Mucosa of descending colon (tissue), 3 donors: ENCODE results near the gene KLRC3. TPM values are rescaled to one million over a fixed set of nuclear protein-coding genes. Genes with fewer than 3 reads are reported as not detected.
"Not testable (repeated sequence)": the region's sequence is repeated elsewhere in the genome, so short reads cannot be mapped to it uniquely, and the experiment has no call there.

ENCODE experiments used
- ATAC-seq: fragments of 200-7000 bp; cut with Tn5 transposase; one replicate; pipeline ENCODE4 v1.9.1; 2020; ENCODE audit warnings: mild to moderate bottlenecking, moderate library complexity
- DNase-seq, 3 donors: peaks; one replicate each; pipeline ENCODE4 v3.0.0-alpha.2; 2020
- H3K36me3 ChIP-seq: fragments of 200-600 bp; one replicate; pipeline ENCODE4 v1.8.0; 2021; ENCODE audit warnings: low read depth, mild to moderate bottlenecking
- H3K4me1 ChIP-seq: fragments of 200-600 bp; one replicate; pipeline ENCODE4 v1.8.0; 2021; ENCODE audit warnings: low read depth, mild to moderate bottlenecking
- H3K4me3 ChIP-seq: fragments of 200-600 bp; one replicate; pipeline ENCODE4 v1.8.0; 2021; ENCODE audit warnings: mild to moderate bottlenecking
- H3K9me3 ChIP-seq: fragments of 200-600 bp; one replicate; pipeline ENCODE4 v1.8.0; 2021; ENCODE audit warnings: mild to moderate bottlenecking
- CTCF ChIP-seq: fragments of 200-600 bp; IDR thresholded peaks from one replicate; pipeline ENCODE4 v1.8.0; 2022; ENCODE audit warnings: antibody characterized with exemption, mild to moderate bottlenecking
- intact Hi-C, 2 donors: fragments of 100-400 bp; cut with DNase I in 1 of 2; cut with micrococcal nuclease in 1 of 2; formaldehyde crosslinking; loops; one replicate each; pipeline versions ENCODE4 v1.11.0 to v1.11.1; 2022; cut with DNase I, micrococcal nuclease
- total RNA-seq, 3 donors: library from RNA; stranded (reverse); fragmentation: NEBNext Ultra II Directional in 2 of 3; extraction: Animal tissue kit (Norgen Biotek cat#: 25700) in 2 of 3; gene quantifications; one replicate each; pipeline versions ENCODE4 v1.2.1 to v1.2.4, GENCODE V29; 2021 to 2023
- donor health status: DM: no; HTN: no; CAD: no; lungs with moderate emphysema.
- donor health status: DM: no; HTN: no; CAD: no.
- donor health status: DM: no; HTN: yes; CAD: no.

Gene KLRC3
- total RNA-seq, 3 donors from 2014 or later: 0.54 to 0.81 (median 0.58) TPM

GRCh38 chr12:10386857-10387256, 33.5 kb downstream of the KLRC3 start:
- H3K9me3 ChIP-seq: no peaks in the 10 kb centered on the region
- intact Hi-C loops: no loop called here
- ATAC-seq (no peak), DNase-seq (no peak)
- H3K4me3 ChIP-seq: no peak overlapping the region
- TF ChIP-seq CTCF: no peak
- H3K36me3 ChIP-seq: no peaks in the 10 kb centered on the region
- no peaks in the 10 kb centered on the region for H3K4me1 ChIP-seq

- ATAC-seq (peak; percentile 81), DNase-seq (no peak)
- no peak overlapping the region for H3K4me3 ChIP-seq
- no peak for TF ChIP-seq CTCF
- intact Hi-C loops: no loop called here
- H3K4me1 ChIP-seq: no peaks in the 10 kb centered on the region
- H3K9me3 ChIP-seq: no peaks in the 10 kb centered on the region
- H3K36me3 ChIP-seq: no peaks in the 10 kb centered on the region
Observed at GRCh38 chr12:10385166-10385613, 35.2 kb downstream of the KLRC3 start.

GRCh38 chr12:10384191-10384590, 36.2 kb downstream of the KLRC3 start:
- TF ChIP-seq CTCF: no peak
- ATAC-seq: no peak
- no peaks in the 10 kb centered on the region for H3K4me1 ChIP-seq

GRCh38 chr12:10381928-10382628, 38.3 kb downstream of the KLRC3 start:
- no peak overlapping the region for H3K4me3 ChIP-seq

More at GRCh38 chr12:10384191-10384590, 36.2 kb downstream of the KLRC3 start:
- no peaks in the 10 kb centered on the region for H3K36me3 ChIP-seq
- intact Hi-C loops: no loop called here
- no peaks in the 10 kb centered on the region for H3K9me3 ChIP-seq
- no peak for DNase-seq
- no peak overlapping the region for H3K4me3 ChIP-seq

GRCh38 chr12:10378737-10379136, 41.7 kb downstream of the KLRC3 start:
- DNase-seq, ATAC-seq, H3K9me3 ChIP-seq, H3K4me3 ChIP-seq, H3K36me3 ChIP-seq, H3K4me1 ChIP-seq, intact Hi-C loops: not testable (repeated sequence)

More at GRCh38 chr12:10381928-10382628, 38.3 kb downstream of the KLRC3 start:
- Histone ChIP-seq H3K36me3 (no peaks in the 10 kb centered on the region), H3K9me3 (no peaks in the 10 kb centered on the region), H3K4me1 (no peaks in the 10 kb centered on the region)
- intact Hi-C loops: no loop called here
- no peak for ATAC-seq
- DNase-seq: no peak
- no peak for TF ChIP-seq CTCF

GRCh38 chr12:10374624-10375018, 45.8 kb downstream of the KLRC3 start:
- Histone ChIP-seq H3K4me3 (no peak overlapping the region), H3K36me3 (no peaks in the 10 kb centered on the region), H3K9me3 (no peaks in the 10 kb centered on the region), H3K4me1 (peaks cover 18% of the 10 kb centered on the region)
- ATAC-seq (no peak), DNase-seq (no peak)
- intact Hi-C loops: no loop called here
- no peak for TF ChIP-seq CTCF
